CD14-positive monocyte (primary cell): ENCODE results near the gene AGR3. TPM values are rescaled to one million over a fixed set of nuclear protein-coding genes. Genes with fewer than 3 reads are reported as not detected.
"Not testable (repeated sequence)": the region's sequence is repeated elsewhere in the genome, so short reads cannot be mapped to it uniquely, and the experiment has no call there.

Experiments
- DNase-seq, 3 donors: peaks; one replicate each; pipeline ENCODE4 v3.0.0-alpha.2; 2011 to 2022
- H2AFZ ChIP-seq: 2 replicates; pipeline ENCODE4 v1.6.0; 2012; ENCODE audit warnings: mild to moderate bottlenecking, low read depth, low read length, inconsistent platforms; ENCODE audit not compliant: insufficient read depth, poor library complexity, severe bottlenecking
- H3K27ac ChIP-seq, 2 donors: 1 replicate in 1 of 2; 2 replicates in 1 of 2; pipeline ENCODE4 v1.5.1; 2012 to 2013; ENCODE audit warnings: low read length in 2 of 2, control low read depth in 1 of 2, inconsistent platforms in 1 of 2, low read depth in 1 of 2, mild to moderate bottlenecking in 1 of 2
- H3K27me3 ChIP-seq, 2 donors: one replicate each; pipeline versions ENCODE4 v1.6.0 to v1.6.1; 2011 to 2013; ENCODE audit warnings: low read length in 2 of 2; ENCODE audit not compliant: control insufficient read depth in 2 of 2, insufficient read depth in 2 of 2
- H3K36me3 ChIP-seq, 2 donors: replicated peaks in 1 of 2; 1 replicate in 1 of 2; 2 replicates in 1 of 2; pipeline versions ENCODE4 v1.5.1 to v1.6.1; 2012 to 2013; ENCODE audit warnings: low read length in 2 of 2, control low read depth in 1 of 2, inconsistent platforms in 1 of 2, mild to moderate bottlenecking in 1 of 2; ENCODE audit not compliant: insufficient read depth in 2 of 2, control insufficient read depth in 1 of 2
- H3K4me1 ChIP-seq, 2 donors: 1 replicate in 1 of 2; 2 replicates in 1 of 2; pipeline versions ENCODE4 v1.5.1 to v1.6.1; 2012 to 2013; ENCODE audit warnings: low read length in 2 of 2, control low read depth in 1 of 2, inconsistent platforms in 1 of 2, mild to moderate bottlenecking in 1 of 2, moderate library complexity in 1 of 2; ENCODE audit not compliant: insufficient read depth in 2 of 2, control insufficient read depth in 1 of 2
- H3K4me2 ChIP-seq: replicated peaks from 2 replicates; pipeline ENCODE3; 2012; ENCODE audit warnings: low read length, moderate library complexity, mild to moderate bottlenecking; ENCODE audit not compliant: poor library complexity, severe bottlenecking; ENCODE audit errors: extremely low read depth
- H3K4me3 ChIP-seq, 3 experiments: fragments of 200-600 bp in 1 of 3; sonication (generic) in 1 of 3; replicated peaks in 1 of 3; 1 replicate in 2 of 3; 2 replicates in 1 of 3; pipeline ENCODE4 v1.5.1; 2011 to 2013; ENCODE audit warnings: low read length in 3 of 3, mild to moderate bottlenecking in 3 of 3, control low read depth in 2 of 3, low read depth in 2 of 3, inconsistent platforms in 1 of 3, moderate library complexity in 1 of 3
- H3K79me2 ChIP-seq: 2 replicates; pipeline ENCODE4 v1.6.0; 2012; ENCODE audit warnings: mild to moderate bottlenecking, control low read depth, inconsistent platforms, low read length, moderate library complexity; ENCODE audit not compliant: insufficient read depth
- H3K9ac ChIP-seq: 2 replicates; pipeline ENCODE4 v1.6.0; 2017; ENCODE audit warnings: low read length, mild to moderate bottlenecking; ENCODE audit not compliant: insufficient read depth, poor library complexity, severe bottlenecking
- H3K9me3 ChIP-seq, 2 donors: replicated peaks in 1 of 2; 1 replicate in 1 of 2; 2 replicates in 1 of 2; pipeline versions ENCODE4 v1.5.1 to v1.6.1; 2012 to 2013; ENCODE audit warnings: low read length in 2 of 2, control low read depth in 1 of 2; ENCODE audit not compliant: control insufficient read depth in 1 of 2, insufficient read depth in 1 of 2
- H4K20me1 ChIP-seq: 2 replicates; pipeline ENCODE4 v1.6.0; 2012; ENCODE audit warnings: mild to moderate bottlenecking, low read length, control low read depth, moderate library complexity; ENCODE audit not compliant: insufficient read depth
- H3K27ac Mint-ChIP-seq, 7 donors: one replicate each; pipeline ENCODE4 v1.8.0; 2020; ENCODE audit warnings: mild to moderate bottlenecking in 7 of 7, mixed read lengths in 7 of 7, moderate library complexity in 6 of 7, inconsistent platforms in 2 of 7
- H3K27me3 Mint-ChIP-seq, 3 donors: one replicate each; pipeline ENCODE4 v1.8.0; 2021 to 2022; ENCODE audit warnings: low read depth in 3 of 3, mild to moderate bottlenecking in 3 of 3, mixed read lengths in 3 of 3, moderate library complexity in 3 of 3, inconsistent platforms in 1 of 3
- H3K36me3 Mint-ChIP-seq, 2 donors: one replicate each; pipeline ENCODE4 v1.8.0; 2020; ENCODE audit warnings: mixed read lengths in 2 of 2, inconsistent platforms in 1 of 2, mild to moderate bottlenecking in 1 of 2
- H3K4me1 Mint-ChIP-seq: one replicate; pipeline ENCODE4 v1.8.0; 2020; ENCODE audit warnings: mild to moderate bottlenecking, mixed read lengths
- H3K4me3 Mint-ChIP-seq, 2 donors: one replicate each; pipeline ENCODE4 v1.8.0; 2020; ENCODE audit warnings: mild to moderate bottlenecking in 2 of 2, mixed read lengths in 2 of 2, moderate library complexity in 1 of 2
- H3K9me3 Mint-ChIP-seq, 7 donors: one replicate each; pipeline ENCODE4 v1.8.0; 2020 to 2022; ENCODE audit warnings: mixed read lengths in 7 of 7, mild to moderate bottlenecking in 6 of 7, moderate library complexity in 6 of 7, inconsistent platforms in 2 of 7
- WGBS: methylation state at CpG from one replicate; pipeline ENCODE4 v1.1.5; 2013; ENCODE audit warnings: missing lambda C conversion rate; ENCODE audit not compliant: insufficient coverage; 5-methylcytosine and 5-hydroxymethylcytosine counted together
- intact Hi-C, 2 donors: fragments of 100-400 bp; cut with micrococcal nuclease; formaldehyde crosslinking; loops; one replicate each; pipeline versions ENCODE4 v1.15.0 to v1.15.1; 2023
- polyA plus RNA-seq, 3 donors: library from polyadenylated mRNA; depleted of rRNA in 1 of 3; unstranded in 2 of 3; stranded (reverse) in 1 of 3; fragments of 300-500 nt in 2 of 3; fragments of >200 nt in 1 of 3; fragmentation: Illumina TruSeq in 2 of 3; gene quantifications; 1 replicate in 2 of 3; 2 replicates in 1 of 3; pipeline ENCODE4 v1.2.3, GENCODE V29; 2012 to 2021
- TF ChIP-seq, protein P1 (sequence below): fragments of 200-600 bp; IDR thresholded peaks from one replicate; pipeline ENCODE4 v1.8.0; 2022; ENCODE audit warnings: antibody characterized with exemption, mild to moderate bottlenecking

The AGR3 gene
- polyA plus RNA-seq, 3 donors, result not detected

DNA sequence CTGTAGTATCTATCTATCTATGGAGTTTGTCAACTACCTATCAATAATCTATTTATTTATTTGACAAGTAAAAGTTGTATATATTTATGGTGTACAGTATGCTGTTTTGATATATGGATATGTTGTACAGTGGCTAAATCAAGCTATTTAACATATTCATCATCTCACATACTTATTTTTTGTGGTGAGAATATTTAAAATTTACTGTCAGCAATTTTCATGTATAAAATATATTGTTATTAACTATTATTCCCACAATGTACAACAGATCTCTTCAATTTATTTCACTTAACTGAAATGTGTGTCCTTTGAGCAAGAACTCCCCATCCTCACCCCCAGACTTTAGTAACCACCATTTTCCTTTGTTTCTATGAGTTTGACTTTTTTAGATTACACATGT is 14.5 kb downstream of the AGR3 start:
- Mint-ChIP-seq H3K4me3 (no peak overlapping the region), H3K27me3 (peaks cover 0 to 2% (median 0%) of the 10 kb centered on the region in 3 donors), H3K9me3 (peaks cover 0 to 6% (median 3%) of the 10 kb centered on the region in 7 donors), H3K27ac (no peak overlapping the region), H3K4me1 (no peaks in the 10 kb centered on the region), H3K36me3 (no peaks in the 10 kb centered on the region)
- no peaks in the 10 kb centered on the region for H3K79me2 ChIP-seq
- H3K36me3 ChIP-seq, result no peaks in the 10 kb centered on the region
- H3K9me3 ChIP-seq, result peaks cover 0 to 3% of the 10 kb centered on the region in 2 donors
- H3K4me2 ChIP-seq, result no peak overlapping the region
- no peak overlapping the region for H2AFZ ChIP-seq
- H3K9ac ChIP-seq, result no peak overlapping the region
- H3K4me3 ChIP-seq, result no peak overlapping the region
- no peaks in the 10 kb centered on the region for H4K20me1 ChIP-seq
- H3K4me1 ChIP-seq, result no peaks in the 10 kb centered on the region
- TF ChIP-seq, protein P1, sequence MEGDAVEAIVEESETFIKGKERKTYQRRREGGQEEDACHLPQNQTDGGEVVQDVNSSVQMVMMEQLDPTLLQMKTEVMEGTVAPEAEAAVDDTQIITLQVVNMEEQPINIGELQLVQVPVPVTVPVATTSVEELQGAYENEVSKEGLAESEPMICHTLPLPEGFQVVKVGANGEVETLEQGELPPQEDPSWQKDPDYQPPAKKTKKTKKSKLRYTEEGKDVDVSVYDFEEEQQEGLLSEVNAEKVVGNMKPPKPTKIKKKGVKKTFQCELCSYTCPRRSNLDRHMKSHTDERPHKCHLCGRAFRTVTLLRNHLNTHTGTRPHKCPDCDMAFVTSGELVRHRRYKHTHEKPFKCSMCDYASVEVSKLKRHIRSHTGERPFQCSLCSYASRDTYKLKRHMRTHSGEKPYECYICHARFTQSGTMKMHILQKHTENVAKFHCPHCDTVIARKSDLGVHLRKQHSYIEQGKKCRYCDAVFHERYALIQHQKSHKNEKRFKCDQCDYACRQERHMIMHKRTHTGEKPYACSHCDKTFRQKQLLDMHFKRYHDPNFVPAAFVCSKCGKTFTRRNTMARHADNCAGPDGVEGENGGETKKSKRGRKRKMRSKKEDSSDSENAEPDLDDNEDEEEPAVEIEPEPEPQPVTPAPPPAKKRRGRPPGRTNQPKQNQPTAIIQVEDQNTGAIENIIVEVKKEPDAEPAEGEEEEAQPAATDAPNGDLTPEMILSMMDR, result no peak
- DNase-seq, result no peak
- no peaks in the 10 kb centered on the region for H3K27me3 ChIP-seq
- intact Hi-C loops, result no loop called here
- no peak overlapping the region for H3K27ac ChIP-seq

DNA sequence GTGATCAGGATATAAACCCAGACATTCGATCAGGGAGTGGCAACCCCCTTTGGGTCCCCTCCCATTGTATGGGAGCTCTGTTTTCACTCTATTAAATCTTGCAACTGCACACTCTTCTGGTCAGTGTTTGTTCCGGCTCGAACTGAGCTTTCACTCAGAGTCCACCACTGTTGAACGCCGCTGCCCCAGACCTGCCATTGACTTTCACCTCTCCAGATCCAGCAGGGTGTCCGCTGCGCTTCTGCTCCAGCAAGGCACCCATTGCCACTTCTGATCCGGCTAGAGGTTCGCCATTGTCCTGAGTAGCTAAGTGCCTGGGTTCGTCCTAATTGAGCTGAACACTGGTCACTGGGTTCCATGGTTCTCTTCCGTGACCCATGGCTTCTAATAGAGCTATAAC is 28.6 kb downstream of the AGR3 start:
- H3K27me3 Mint-ChIP-seq, intact Hi-C loops, H3K36me3 Mint-ChIP-seq, H3K79me2 ChIP-seq, H3K9me3 ChIP-seq, H3K4me3 ChIP-seq, H2AFZ ChIP-seq, H3K9me3 Mint-ChIP-seq, H3K4me2 ChIP-seq, H3K9ac ChIP-seq, H4K20me1 ChIP-seq, H3K27me3 ChIP-seq, H3K27ac ChIP-seq, H3K36me3 ChIP-seq, H3K4me3 Mint-ChIP-seq, DNase-seq: not testable (repeated sequence)
- WGBS, result 97% methylated on average over 11 of the region's 11 CpGs
- H3K4me1 ChIP-seq, result peaks cover 18 to 22% of the 10 kb centered on the region in 2 donors
- peak overlapping the region in 1 of 7 donors; percentile 60 for H3K27ac Mint-ChIP-seq
- H3K4me1 Mint-ChIP-seq, result peaks cover 23% of the 10 kb centered on the region
